Measurements from ENCODE around the gene SNRK. TPM values are rescaled to one million over a fixed set of nuclear protein-coding genes. Genes with fewer than 3 reads are reported as not detected.

Gene SNRK
- total and polyA plus RNA-seq, 2 of the 13 experiments (the other 11 are each of a cell fraction or from before 2014, with no cell fraction given), result 11.4 to 16.1 TPM

- TF ChIP-seq ZNF646 (CRISPR knock-in tag; IDR thresholded peaks at IDR 0.05) (0 out of 2 replicates have a peak, but pooled peaks have one; percentile 41), MEIS1 (CRISPR knock-in tag; IDR thresholded peaks at IDR 0.05; ENCODE audit: borderline replicate concordance) (no peak), SNRNP70 (IDR thresholded peaks at IDR 0.05; ENCODE audit: low read depth, low read length) (no peak), ZNF3 (CRISPR knock-in tag; IDR thresholded peaks at IDR 0.05) (no peak), HNF4A (CRISPR knock-in tag; IDR thresholded peaks at IDR 0.05) (peak; percentile 64), ZNF414 (CRISPR knock-in tag; IDR thresholded peaks at IDR 0.05) (no peak), MZF1 (CRISPR knock-in tag; IDR thresholded peaks at IDR 0.05; ENCODE audit: borderline replicate concordance) (no peak), CREB1 (IDR thresholded peaks at IDR 0.05) (no peak), CREB1 (CRISPR knock-in tag; IDR thresholded peaks at IDR 0.05) (no peak), ZBTB10 (CRISPR knock-in tag; IDR thresholded peaks at IDR 0.05; ENCODE audit: borderline replicate concordance) (no peak), ZNF772 (CRISPR knock-in tag; IDR thresholded peaks at IDR 0.05) (no peak), GATAD2A (CRISPR knock-in tag; IDR thresholded peaks at IDR 0.05) (peak; percentile 26), NR2F6 (IDR thresholded peaks at IDR 0.05) (no peak), NR2F6 (CRISPR knock-in tag; IDR thresholded peaks at IDR 0.05) (no peak), PRDM4 (CRISPR knock-in tag; IDR thresholded peaks at IDR 0.05; ENCODE audit: borderline replicate concordance) (no peak), KAT8 (CRISPR knock-in tag; IDR thresholded peaks at IDR 0.05) (no peak), ZKSCAN1 (IDR thresholded peaks at IDR 0.05; ENCODE audit: low read length) (no peak), ZNF670 (CRISPR knock-in tag; IDR thresholded peaks at IDR 0.05; ENCODE audit: borderline replicate concordance) (no peak)
Observed at GRCh38 chr3:43317461-43318316, 31.3 kb downstream of the SNRK start (continued).

All from HepG2 (cell line).